Measurements from ENCODE around the gene COL4A6.

The COL4A6 gene

GRCh38 chrX:108138814-108139702 is 299.2 kb downstream of the COL4A6 start:
- DNase-seq: no peak

- peak; percentile 23 for DNase-seq
Observed at GRCh38 chrX:108134724-108135123, 303.5 kb downstream of the COL4A6 start.

GRCh38 chrX:108132876-108133275 is 305.3 kb downstream of the COL4A6 start:
- no peak for DNase-seq

- no peak for DNase-seq
Observed at GRCh38 chrX:108132034-108132433, 306.2 kb downstream of the COL4A6 start.

GRCh38 chrX:108131471-108131870 is 306.8 kb downstream of the COL4A6 start:
- DNase-seq: no peak

- DNase-seq: no peak
Observed at GRCh38 chrX:108130889-108131288, 307.3 kb downstream of the COL4A6 start.

GRCh38 chrX:108127152-108127551 is 311.1 kb downstream of the COL4A6 start:
- DNase-seq: no peak

GRCh38 chrX:108126661-108127060 is 311.6 kb downstream of the COL4A6 start:
- no peak for DNase-seq

- DNase-seq: no peak
Observed at GRCh38 chrX:108123591-108124366, 314.4 kb downstream of the COL4A6 start.

- no peak for DNase-seq
Observed at GRCh38 chrX:108122748-108123147, 315.5 kb downstream of the COL4A6 start.

GRCh38 chrX:108121291-108121690 is 316.9 kb downstream of the COL4A6 start:
- DNase-seq: no peak

GRCh38 chrX:108117988-108118387 is 320.2 kb downstream of the COL4A6 start:
- no peak for DNase-seq

- no peak for DNase-seq
Observed at GRCh38 chrX:108114541-108114940, 323.7 kb downstream of the COL4A6 start.

Measured in stimulated activated CD8-positive, alpha-beta memory T cell treated with anti-CD3 and anti-CD28 coated beads, Interleukin-4, amount 100 ng/mL, for 48 hours (primary cell).